HG03354 (cell line): ENCODE results near the gene ANKS1A.
"Not testable (repeated sequence)": the region's sequence is repeated elsewhere in the genome, so short reads cannot be mapped to it uniquely, and the experiment has no call there.

Experiments used
- ATAC-seq: cut with Tn5 transposase; IDR thresholded peaks from one replicate; pipeline ENCODE4 v1.9.1; 2021; ENCODE audit warnings: mild to moderate bottlenecking; ENCODE audit not compliant: unreplicated experiment, poor library complexity, severe bottlenecking

Gene ANKS1A

GRCh38 chr6:35087361-35088280 is 198.6 kb downstream of the ANKS1A start:
- no peak for ATAC-seq

GRCh38 chr6:35088281-35089215 is 199.5 kb downstream of the ANKS1A start:
- no peak for ATAC-seq

GRCh38 chr6:35089216-35089934 is 200.3 kb downstream of the ANKS1A start:
- ATAC-seq, result no peak

- no peak for ATAC-seq
Measured at GRCh38 chr6:35089935-35090505, 201.0 kb downstream of the ANKS1A start.

- ATAC-seq, result no peak
Measured at GRCh38 chr6:35090734-35091133, 201.7 kb downstream of the ANKS1A start.

GRCh38 chr6:35091346-35092083 is 202.5 kb downstream of the ANKS1A start:
- ATAC-seq, result no peak

GRCh38 chr6:35092362-35093117 is 203.5 kb downstream of the ANKS1A start:
- no peak for ATAC-seq

GRCh38 chr6:35093118-35093445 is 204.0 kb downstream of the ANKS1A start:
- ATAC-seq, result no peak

- no peak for ATAC-seq
Measured at GRCh38 chr6:35093783-35094182, 204.7 kb downstream of the ANKS1A start.

GRCh38 chr6:35094183-35094582 is 205.1 kb downstream of the ANKS1A start:
- no peak for ATAC-seq

GRCh38 chr6:35096129-35096862 is 207.2 kb downstream of the ANKS1A start:
- no peak for ATAC-seq

GRCh38 chr6:35099116-35099515 is 210.1 kb downstream of the ANKS1A start:
- ATAC-seq, result no peak

GRCh38 chr6:35105078-35105477 is 216.0 kb downstream of the ANKS1A start:
- ATAC-seq, result no peak

- ATAC-seq, result not testable (repeated sequence)
Measured at GRCh38 chr6:35106061-35106460, 217.0 kb downstream of the ANKS1A start.

- not testable (repeated sequence) for ATAC-seq
Measured at GRCh38 chr6:35107208-35107607, 218.2 kb downstream of the ANKS1A start.

GRCh38 chr6:35107761-35108160 is 218.7 kb downstream of the ANKS1A start:
- not testable (repeated sequence) for ATAC-seq

- ATAC-seq, result no peak
Measured at GRCh38 chr6:35108309-35108885, 219.3 kb downstream of the ANKS1A start.
